Measurements from ENCODE around the gene UNC45B. TPM values are rescaled to one million over a fixed set of nuclear protein-coding genes. Genes with fewer than 3 reads are reported as not detected.

Gene UNC45B
- total RNA-seq = under 1 TPM; 0.11 to 0.20 TPM
- polyA plus RNA-seq (2013, experiment 1 of 2) = 0.73 TPM
- polyA plus RNA-seq (2013, experiment 2 of 2) = 3.9 TPM
- total RNA-seq = 0 to 3.7 (median 0.40) reads per million in 172 experiments

GRCh38 chr17:35147375-35147905 is at the start of gene UNC45B:
TSS of gene UNC45B (plus strand) at chr17:35147817. CDS start at chr17:35148264, 447 bp downstream.
- ChIA-PET CTCF (no interaction called here), POLR2A (interaction anchor here (0.6 kb wide), 1 partner anchor 50 kb away, joined by 4 read pairs; no protein-coding TSS in a partner anchor)
- no peak within 1 kb of the TSS for H3K27ac ChIP-seq (ENCODE audit: low read depth in 1 of 2, low read length in 2 of 2)
- H3K27ac Mint-ChIP-seq = no peak within 1 kb of the TSS
- no peak for TF ChIP-seq CTCF (IDR thresholded peaks at IDR 0.05)
- H3K9me3 ChIP-seq (ENCODE audit: control insufficient read depth in 1 of 2, insufficient read depth in 1 of 2, low read length in 2 of 2) = no peaks in the 10 kb centered on the region
- H3K9me3 Mint-ChIP-seq = no peaks in the 10 kb centered on the region
- no peak for DNase-seq
- no peak within 1 kb of the TSS for H3K4me3 Mint-ChIP-seq
- no peaks in the 10 kb centered on the region for H3K36me3 ChIP-seq (ENCODE audit: insufficient read depth, low read length)
- no peak within 1 kb of the TSS for H3K4me3 ChIP-seq (ENCODE audit: low read length)
- intact Hi-C loops (cut with DNase I, micrococcal nuclease) = no loop called here
- no peak for ATAC-seq (ENCODE audit: poor library complexity)
- no peaks in the 10 kb centered on the region for H3K27me3 ChIP-seq (ENCODE audit: control insufficient read depth in 1 of 2, insufficient read depth in 2 of 2, low read length in 2 of 2)
- peaks cover 2% of the 10 kb centered on the region for H3K4me1 ChIP-seq (ENCODE audit: insufficient read depth, low read length)
- no peaks in the 10 kb centered on the region for H3K36me3 Mint-ChIP-seq (ENCODE audit: low read depth)
- H3K4me1 Mint-ChIP-seq (ENCODE audit: low read depth) = peaks cover 8% of the 10 kb centered on the region
- H3K27me3 Mint-ChIP-seq = no peaks in the 10 kb centered on the region

GRCh38 chr17:35099908-35100307 is 47.7 kb upstream of the UNC45B start:
- Mint-ChIP-seq H3K36me3 (ENCODE audit: low read depth) (peaks cover 53% of the 10 kb centered on the region), H3K27ac (no peak overlapping the region), H3K9me3 (no peaks in the 10 kb centered on the region), H3K27me3 (no peaks in the 10 kb centered on the region), H3K4me3 (no peak overlapping the region), H3K4me1 (ENCODE audit: low read depth) (no peaks in the 10 kb centered on the region)
- Histone ChIP-seq H3K27me3 (ENCODE audit: control insufficient read depth in 1 of 2, insufficient read depth in 2 of 2, low read length in 2 of 2) (no peaks in the 10 kb centered on the region), H3K4me1 (ENCODE audit: insufficient read depth, low read length) (peaks cover 5% of the 10 kb centered on the region), H3K27ac (ENCODE audit: low read depth in 1 of 2, low read length in 2 of 2) (no peak overlapping the region), H3K4me3 (ENCODE audit: low read length) (no peak overlapping the region), H3K9me3 (ENCODE audit: control insufficient read depth in 1 of 2, insufficient read depth in 1 of 2, low read length in 2 of 2) (no peaks in the 10 kb centered on the region), H3K36me3 (ENCODE audit: insufficient read depth, low read length) (peaks cover 35% of the 10 kb centered on the region)
- ChIA-PET CTCF (no interaction called here), POLR2A (no interaction called here)
- TF ChIP-seq CTCF (IDR thresholded peaks at IDR 0.05) = no peak
- no peak for ATAC-seq (ENCODE audit: poor library complexity)
- DNase-seq = no peak
- intact Hi-C loops (cut with DNase I, micrococcal nuclease) = no loop called here

GRCh38 chr17:35101036-35101435 is 46.6 kb upstream of the UNC45B start:
- peaks cover 5% of the 10 kb centered on the region for H3K4me1 ChIP-seq (ENCODE audit: insufficient read depth, low read length)
- peaks cover 45% of the 10 kb centered on the region for H3K36me3 ChIP-seq (ENCODE audit: insufficient read depth, low read length)
- ChIA-PET CTCF (no interaction called here), POLR2A (no interaction called here)
- ATAC-seq (ENCODE audit: poor library complexity) (no peak), DNase-seq (no peak)
- H3K9me3 Mint-ChIP-seq = no peaks in the 10 kb centered on the region
- no peaks in the 10 kb centered on the region for H3K27me3 ChIP-seq (ENCODE audit: control insufficient read depth in 1 of 2, insufficient read depth in 2 of 2, low read length in 2 of 2)
- TF ChIP-seq CTCF (IDR thresholded peaks at IDR 0.05) = no peak
- H3K4me3 Mint-ChIP-seq = no peak overlapping the region
- no peak overlapping the region for H3K27ac ChIP-seq (ENCODE audit: low read depth in 1 of 2, low read length in 2 of 2)
- H3K9me3 ChIP-seq (ENCODE audit: control insufficient read depth in 1 of 2, insufficient read depth in 1 of 2, low read length in 2 of 2) = no peaks in the 10 kb centered on the region
- no peak overlapping the region for H3K27ac Mint-ChIP-seq
- H3K4me3 ChIP-seq (ENCODE audit: low read length) = no peak overlapping the region
- peaks cover 65% of the 10 kb centered on the region for H3K36me3 Mint-ChIP-seq (ENCODE audit: low read depth)
- no peaks in the 10 kb centered on the region for H3K4me1 Mint-ChIP-seq (ENCODE audit: low read depth)
- H3K27me3 Mint-ChIP-seq = no peaks in the 10 kb centered on the region
- intact Hi-C loops (cut with DNase I, micrococcal nuclease) = no loop called here
